Tibial artery (tissue), 4 donors: ENCODE data around the gene TM9SF1.
A peak's percentile ranks its signal among the peaks of the same experiment; 100 is the strongest.
"Not testable (repeated sequence)": the region's sequence is repeated elsewhere in the genome, so short reads cannot be mapped to it uniquely, and the experiment has no call there.

ENCODE experiments used
- DNase-seq, 2 donors: peaks; one replicate each; pipeline ENCODE4 v3.0.0-alpha.2; 2019
- H3K27ac ChIP-seq, 2 donors: fragments of 200-600 bp; sonication (generic) in 1 of 2; 1 replicate in 1 of 2; 2 replicates in 1 of 2; pipeline ENCODE4 v1.5.1; 2018 to 2019; ENCODE audit warnings: mild to moderate bottlenecking in 1 of 2
- H3K27me3 ChIP-seq, 2 donors: fragments of 200-600 bp; sonication (generic) in 1 of 2; one replicate each; pipeline versions ENCODE4 v1.5.1 to v1.6.0; 2016 to 2019
- H3K36me3 ChIP-seq, 3 donors: fragments of 200-600 bp; sonication (generic) in 2 of 3; one replicate each; pipeline ENCODE4 v1.5.1; 2016 to 2019; ENCODE audit warnings: mild to moderate bottlenecking in 2 of 3
- H3K4me1 ChIP-seq, 4 donors: fragments of 200-600 bp; sonication (generic) in 2 of 4; 1 replicate in 3 of 4; 2 replicates in 1 of 4; pipeline ENCODE4 v1.5.1; 2016 to 2019
- H3K4me3 ChIP-seq, 2 donors: fragments of 200-600 bp; sonication (generic) in 1 of 2; 1 replicate in 1 of 2; 2 replicates in 1 of 2; pipeline ENCODE4 v1.5.1; 2018 to 2019; ENCODE audit warnings: mild to moderate bottlenecking in 2 of 2
- H3K9me3 ChIP-seq, 3 donors: fragments of 200-600 bp; sonication (generic) in 1 of 3; one replicate each; pipeline ENCODE4 v1.5.1; 2016 to 2019
- intact Hi-C: fragments of 100-400 bp; cut with DNase I; formaldehyde crosslinking; loops from one replicate; pipeline ENCODE4 v1.15.0; 2023; ENCODE audit warnings: low total_unique reads
- TF ChIP-seq, protein P1 (sequence below), 2 experiments: fragments of 200-600 bp in 1 of 2; fragments of 450-650 bp in 1 of 2; IDR thresholded peaks; one replicate each; pipeline ENCODE4 v1.5.1; 2017 to 2019; ENCODE audit warnings: antibody characterized with exemption in 2 of 2, mild to moderate bottlenecking in 1 of 2, moderate library complexity in 1 of 2

TM9SF1 gene

DNA sequence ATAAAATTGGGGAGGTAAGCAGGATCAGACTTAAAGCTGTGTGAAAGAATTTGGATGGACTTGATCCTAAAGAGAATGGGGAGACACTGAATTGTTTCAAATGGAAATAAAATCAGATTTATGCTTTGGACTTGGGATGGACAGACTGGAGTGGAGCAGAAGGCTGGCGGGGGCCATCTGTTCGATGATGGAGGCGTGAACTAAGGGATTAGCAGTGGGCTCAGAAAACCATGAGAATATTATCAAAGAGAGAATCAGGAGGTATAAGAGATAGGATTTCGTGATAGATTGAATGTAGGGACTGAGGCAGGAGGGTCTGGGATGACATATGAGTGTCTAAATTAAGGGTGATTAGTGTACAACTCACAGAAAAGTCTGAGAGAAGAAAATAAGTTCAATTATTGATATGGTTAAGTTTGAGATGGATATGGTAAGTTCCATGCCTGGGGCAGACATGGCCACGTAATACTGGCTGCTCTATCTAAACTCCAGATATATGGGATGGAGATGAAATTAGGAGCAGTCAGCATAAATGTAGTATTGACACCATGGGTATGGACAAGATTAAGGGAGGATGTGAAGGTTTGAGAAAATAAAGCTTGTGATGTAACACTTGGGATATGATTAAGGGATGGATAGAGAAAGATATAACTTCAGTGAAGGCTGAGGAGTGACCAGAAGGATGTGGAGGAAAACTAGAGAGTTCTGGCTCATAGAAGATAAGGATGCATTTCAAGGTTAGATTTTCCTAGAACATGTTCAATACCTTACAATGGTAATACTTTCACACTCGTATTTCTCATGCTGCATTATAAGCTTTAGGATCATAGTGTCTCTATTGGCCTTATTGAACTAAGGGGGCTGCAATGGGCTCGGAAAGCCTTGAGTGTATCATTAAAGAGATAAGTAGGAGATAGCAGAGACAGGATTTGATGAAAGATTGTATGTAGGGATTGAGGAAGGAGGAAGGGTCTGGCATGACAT is 9.2 kb upstream of the TM9SF1 start:
- Histone ChIP-seq H3K4me3 (no peak overlapping the region), H3K27me3 (no peaks in the 10 kb centered on the region), H3K4me1 (no peaks in the 10 kb centered on the region), H3K9me3 (no peaks in the 10 kb centered on the region), H3K36me3 (peaks cover 38 to 52% (median 41%) of the 10 kb centered on the region in 3 donors), H3K27ac (no peak overlapping the region)
- intact Hi-C loops = no loop called here
- peak in 1 of 2 donors; percentile 11 for DNase-seq
- TF ChIP-seq, protein P1, sequence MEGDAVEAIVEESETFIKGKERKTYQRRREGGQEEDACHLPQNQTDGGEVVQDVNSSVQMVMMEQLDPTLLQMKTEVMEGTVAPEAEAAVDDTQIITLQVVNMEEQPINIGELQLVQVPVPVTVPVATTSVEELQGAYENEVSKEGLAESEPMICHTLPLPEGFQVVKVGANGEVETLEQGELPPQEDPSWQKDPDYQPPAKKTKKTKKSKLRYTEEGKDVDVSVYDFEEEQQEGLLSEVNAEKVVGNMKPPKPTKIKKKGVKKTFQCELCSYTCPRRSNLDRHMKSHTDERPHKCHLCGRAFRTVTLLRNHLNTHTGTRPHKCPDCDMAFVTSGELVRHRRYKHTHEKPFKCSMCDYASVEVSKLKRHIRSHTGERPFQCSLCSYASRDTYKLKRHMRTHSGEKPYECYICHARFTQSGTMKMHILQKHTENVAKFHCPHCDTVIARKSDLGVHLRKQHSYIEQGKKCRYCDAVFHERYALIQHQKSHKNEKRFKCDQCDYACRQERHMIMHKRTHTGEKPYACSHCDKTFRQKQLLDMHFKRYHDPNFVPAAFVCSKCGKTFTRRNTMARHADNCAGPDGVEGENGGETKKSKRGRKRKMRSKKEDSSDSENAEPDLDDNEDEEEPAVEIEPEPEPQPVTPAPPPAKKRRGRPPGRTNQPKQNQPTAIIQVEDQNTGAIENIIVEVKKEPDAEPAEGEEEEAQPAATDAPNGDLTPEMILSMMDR (IDR thresholded peaks at IDR 0.05) = no peak

DNA sequence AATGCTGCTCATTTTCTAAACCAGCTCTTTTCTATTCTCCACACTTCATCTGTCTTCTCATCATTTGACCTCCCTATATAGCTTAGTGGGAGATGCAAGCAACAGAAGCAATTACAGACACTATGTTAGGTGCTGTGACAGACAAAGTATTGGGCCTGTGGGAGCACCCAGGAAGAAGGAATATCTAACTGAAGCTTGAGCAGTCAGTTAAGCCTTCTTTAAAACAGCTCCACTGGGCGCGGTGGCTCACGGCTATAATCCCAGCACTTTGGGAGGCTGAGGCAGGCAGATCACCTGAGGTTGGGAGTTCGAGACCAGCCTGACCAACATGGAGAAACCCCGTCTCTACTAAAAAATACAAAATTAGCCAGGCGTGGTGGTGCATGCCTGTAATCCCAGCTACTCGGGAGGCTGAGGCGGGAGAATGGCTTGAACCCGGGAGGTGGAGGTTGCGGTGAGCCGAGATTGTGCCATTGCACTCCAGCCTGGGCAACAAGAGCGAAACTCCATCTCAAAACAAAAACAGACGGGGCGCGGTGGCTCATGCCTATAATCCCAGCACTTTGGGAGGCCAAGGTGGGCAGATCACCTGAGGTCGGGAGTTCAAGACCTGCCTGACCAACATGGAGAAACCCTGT is 8.1 kb upstream of the TM9SF1 start:
- DNase-seq = peak in 1 of 2 donors; percentile 6
- intact Hi-C loops, H3K27ac ChIP-seq, H3K4me3 ChIP-seq, H3K4me1 ChIP-seq, H3K9me3 ChIP-seq, H3K27me3 ChIP-seq: not testable (repeated sequence)
- peaks cover 30 to 46% (median 34%) of the 10 kb centered on the region in 3 donors for H3K36me3 ChIP-seq

DNA sequence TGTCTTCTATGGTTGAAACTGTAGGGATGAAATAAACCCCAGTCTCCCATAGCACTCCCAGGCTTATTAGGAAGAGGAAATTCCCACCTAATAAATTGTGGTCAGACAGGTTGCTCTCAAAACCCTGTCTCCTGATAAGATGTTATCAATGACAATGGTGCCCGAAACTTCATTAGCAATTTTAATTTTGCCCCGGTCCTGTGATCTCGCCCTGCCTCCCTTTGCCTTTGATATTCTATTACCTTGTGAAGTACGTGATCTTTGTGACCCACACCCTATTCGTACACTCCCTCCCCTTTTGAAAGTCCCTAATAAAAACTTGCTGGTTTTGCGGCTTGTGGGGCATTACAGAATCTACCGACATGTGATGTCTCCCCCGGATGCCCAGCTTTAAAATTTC is 7.3 kb upstream of the TM9SF1 start:
- DNase-seq, intact Hi-C loops, H3K4me3 ChIP-seq, H3K27ac ChIP-seq, H3K27me3 ChIP-seq, H3K4me1 ChIP-seq, H3K9me3 ChIP-seq: not testable (repeated sequence)
- H3K36me3 ChIP-seq = peaks cover 24 to 39% (median 30%) of the 10 kb centered on the region in 3 donors

DNA sequence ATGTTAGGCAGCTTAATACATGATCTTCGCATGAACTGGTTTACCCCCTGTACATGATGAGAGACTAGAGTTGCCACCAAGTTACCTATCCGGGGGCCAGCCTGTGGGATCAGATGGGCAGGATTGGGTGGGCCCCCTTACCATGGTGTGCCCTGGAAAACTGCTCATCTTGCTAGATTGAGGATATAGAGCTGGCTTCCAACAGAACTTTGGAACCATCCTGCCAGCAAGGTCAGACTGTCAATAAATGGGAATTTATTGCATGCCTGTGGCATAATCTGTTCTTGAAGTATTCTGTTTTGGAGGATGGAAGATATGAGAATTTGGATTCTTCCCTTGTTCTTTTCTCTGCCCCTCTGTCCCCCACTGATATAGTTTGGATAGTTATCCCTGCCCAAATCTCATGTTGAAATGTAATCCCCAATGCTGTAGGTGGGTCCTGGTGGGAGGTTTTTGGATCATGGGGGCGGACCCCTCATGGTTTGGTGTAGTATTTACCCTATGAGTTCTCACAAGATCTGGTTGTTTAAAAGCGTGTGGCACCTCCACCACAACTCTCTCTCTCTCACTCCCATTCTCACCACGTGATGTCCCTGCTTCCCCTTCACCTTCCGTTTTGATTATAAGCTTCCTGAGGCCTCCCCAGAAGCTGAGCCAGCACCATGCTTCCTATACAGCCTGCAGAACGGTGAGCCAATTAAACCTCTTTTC is 3.7 kb upstream of the TM9SF1 start:
- Histone ChIP-seq H3K4me1 (peaks cover 0 to 28% (median 25%) of the 10 kb centered on the region in 4 donors), H3K4me3 (no peak overlapping the region), H3K27me3 (no peaks in the 10 kb centered on the region), H3K27ac (no peak overlapping the region), H3K9me3 (no peaks in the 10 kb centered on the region), H3K36me3 (peaks cover 8 to 19% (median 13%) of the 10 kb centered on the region in 3 donors)
- TF ChIP-seq, protein P1 (IDR thresholded peaks at IDR 0.05) = no peak
- no peak for DNase-seq
- intact Hi-C loops = no loop called here

DNA sequence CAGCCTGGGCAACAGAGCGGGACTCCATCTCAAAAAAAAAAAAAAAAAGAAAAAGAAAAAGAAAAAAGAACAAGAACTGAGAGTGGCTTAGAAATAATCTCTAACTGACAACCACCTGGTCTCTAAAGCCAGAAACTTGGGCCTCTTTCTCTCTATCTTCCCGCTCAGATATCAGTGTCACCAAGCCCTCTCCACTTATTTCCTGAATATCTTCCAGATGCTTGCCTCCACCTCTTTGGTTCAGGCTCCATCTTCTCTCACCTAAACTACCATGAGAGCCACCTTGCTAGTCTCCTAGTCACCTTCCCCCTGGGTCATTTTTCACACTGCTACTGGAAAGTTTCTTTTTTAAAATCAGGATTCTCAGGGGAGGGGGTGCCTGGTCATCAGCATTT is 1.8 kb upstream of the TM9SF1 start:
- DNase-seq = no peak
- Histone ChIP-seq H3K4me3 (peak overlapping the region in 1 of 2 donors; percentile 79), H3K4me1 (peaks cover 0 to 30% (median 26%) of the 10 kb centered on the region in 4 donors), H3K36me3 (peaks cover 10 to 20% (median 20%) of the 10 kb centered on the region in 3 donors), H3K9me3 (no peaks in the 10 kb centered on the region), H3K27ac (no peak overlapping the region), H3K27me3 (no peaks in the 10 kb centered on the region)
- intact Hi-C loops = no loop called here
- TF ChIP-seq, protein P1 (IDR thresholded peaks at IDR 0.05) = no peak
